ENCODE results near the gene CHPF2. TPM values are rescaled to one million over a fixed set of nuclear protein-coding genes. Genes with fewer than 3 reads are reported as not detected.
A peak's percentile ranks its signal among the peaks of the same experiment; 100 is the strongest.

CHPF2 gene, protein sequence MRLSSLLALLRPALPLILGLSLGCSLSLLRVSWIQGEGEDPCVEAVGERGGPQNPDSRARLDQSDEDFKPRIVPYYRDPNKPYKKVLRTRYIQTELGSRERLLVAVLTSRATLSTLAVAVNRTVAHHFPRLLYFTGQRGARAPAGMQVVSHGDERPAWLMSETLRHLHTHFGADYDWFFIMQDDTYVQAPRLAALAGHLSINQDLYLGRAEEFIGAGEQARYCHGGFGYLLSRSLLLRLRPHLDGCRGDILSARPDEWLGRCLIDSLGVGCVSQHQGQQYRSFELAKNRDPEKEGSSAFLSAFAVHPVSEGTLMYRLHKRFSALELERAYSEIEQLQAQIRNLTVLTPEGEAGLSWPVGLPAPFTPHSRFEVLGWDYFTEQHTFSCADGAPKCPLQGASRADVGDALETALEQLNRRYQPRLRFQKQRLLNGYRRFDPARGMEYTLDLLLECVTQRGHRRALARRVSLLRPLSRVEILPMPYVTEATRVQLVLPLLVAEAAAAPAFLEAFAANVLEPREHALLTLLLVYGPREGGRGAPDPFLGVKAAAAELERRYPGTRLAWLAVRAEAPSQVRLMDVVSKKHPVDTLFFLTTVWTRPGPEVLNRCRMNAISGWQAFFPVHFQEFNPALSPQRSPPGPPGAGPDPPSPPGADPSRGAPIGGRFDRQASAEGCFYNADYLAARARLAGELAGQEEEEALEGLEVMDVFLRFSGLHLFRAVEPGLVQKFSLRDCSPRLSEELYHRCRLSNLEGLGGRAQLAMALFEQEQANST
- 10 to 100 TPM; 11.3 to 57.9 (median 30.9) TPM for total RNA-seq

DNA sequence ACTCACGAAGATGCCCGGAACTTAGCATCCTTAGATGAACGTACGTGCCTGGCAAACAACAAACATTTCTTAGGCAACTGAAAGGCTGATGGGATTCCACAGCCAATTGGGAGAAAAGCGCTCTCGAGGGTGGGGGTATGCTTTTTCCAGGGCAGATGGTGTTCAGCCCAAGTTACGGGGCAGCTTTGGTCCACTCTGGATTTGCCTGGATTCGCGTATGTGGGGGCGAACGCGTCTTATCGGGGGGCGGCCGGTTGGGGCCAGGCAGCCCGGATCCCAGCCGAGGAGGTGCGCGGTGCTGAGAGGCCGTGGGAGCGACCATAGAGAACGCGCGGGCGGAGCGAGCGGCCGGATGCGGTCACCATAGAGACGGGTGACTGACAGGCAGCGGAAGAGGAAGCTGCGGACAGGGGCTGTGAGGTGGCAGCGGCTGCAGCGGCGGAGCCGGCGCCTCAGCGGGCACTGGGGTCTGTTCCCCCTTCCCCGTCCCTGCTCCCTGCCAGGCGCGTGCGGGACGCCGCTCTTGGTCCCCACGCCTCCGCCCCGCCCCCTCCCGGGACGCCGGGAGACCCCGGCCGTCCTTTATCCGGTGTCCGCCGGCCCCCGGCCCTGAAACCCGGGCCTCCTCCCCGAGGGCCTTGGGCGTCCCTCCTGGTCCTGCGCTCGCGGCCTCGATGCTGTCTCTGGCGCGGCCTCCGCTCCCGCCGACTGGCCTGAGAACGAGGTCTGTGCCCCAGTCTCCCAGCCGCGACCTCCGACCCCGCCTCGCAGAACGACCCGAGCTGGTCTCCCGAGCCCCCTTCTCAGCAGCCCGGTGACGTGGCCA is at the start of gene CHPF2:
Gene CHPF2 (plus strand): TSS at position 393 of the 826 bp plus-strand sequence. CDS start 1,529 bp downstream, outside the sequence.
- in situ Hi-C loops (cut with MboI; ENCODE audit: low pct_unique_long_range_greater_than_20kb in 2 of 9, low sequenced_read_pairs in 9 of 9, unreplicated experiment in 9 of 9): no loop called here

DNA sequence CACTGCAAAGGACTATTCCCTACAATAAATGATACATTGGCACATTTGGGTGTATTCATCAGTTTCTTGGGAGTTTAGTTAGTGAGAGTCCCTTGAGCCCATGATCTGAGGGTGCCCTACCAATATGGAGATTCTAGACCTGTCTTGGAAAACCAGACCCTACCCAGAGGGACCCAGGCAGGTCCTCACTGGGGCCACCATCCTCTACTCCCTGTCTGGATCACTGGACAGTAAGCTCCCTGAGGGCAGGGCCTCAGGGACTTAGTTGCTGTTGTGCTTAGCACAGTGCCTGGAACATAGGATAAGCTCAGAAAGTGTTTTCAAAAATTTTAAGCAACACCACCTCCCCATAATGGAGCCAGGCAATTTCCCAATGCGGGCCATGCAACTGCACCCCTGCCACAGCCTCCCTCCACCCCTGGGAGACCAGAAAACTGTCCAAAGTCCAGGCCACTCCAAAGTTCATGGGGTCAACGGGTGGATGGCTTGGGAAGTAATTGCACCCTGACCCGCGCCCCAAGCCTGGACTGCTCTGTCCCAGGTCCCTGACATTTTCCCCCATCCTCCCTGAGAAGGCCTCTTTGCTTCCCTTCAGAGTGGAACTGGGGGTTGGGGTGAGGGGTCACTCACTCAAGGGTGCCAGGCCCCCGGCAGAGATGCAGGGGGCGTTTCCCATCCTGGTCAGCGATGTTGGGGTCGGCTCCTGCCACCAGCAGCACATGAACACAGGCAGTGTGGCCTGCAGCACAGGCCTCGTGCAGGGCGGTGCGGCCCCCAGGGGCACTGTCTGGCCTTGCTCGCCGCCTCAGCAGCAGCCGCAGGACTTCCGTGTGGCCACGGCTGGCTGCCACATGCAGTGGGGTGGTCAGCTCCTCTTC is 46.3 kb upstream of the CHPF2 start:
- Histone ChIP-seq H3K27ac (no peak overlapping the region), H3K4me3 (no peak overlapping the region), H3K4me1 (replicated peaks in 1 of 2) (no peaks in the 10 kb centered on the region)
- no peak for ATAC-seq (replicated peaks in 6 of 8)
- 80 to 100% methylated on average over 2 of the region's 16 CpGs; no CpG with 5 or more reads in 8 of the 10 experiments for WGBS, 10 experiments
- in situ Hi-C loops (cut with MboI; ENCODE audit: low pct_unique_long_range_greater_than_20kb in 2 of 9, low sequenced_read_pairs in 9 of 9, unreplicated experiment in 9 of 9): no loop called here

More for the DNA sequence above, at the start of gene CHPF2:
- peak; percentile 84 to 92 (median 88) for ATAC-seq (replicated peaks in 6 of 8)
- WGBS, 10 experiments: 0 to 26% (median 1%) methylated on average over 2 to 14 of the region's 79 CpGs; no CpG with 5 or more reads in 2 of the 10 experiments
- Histone ChIP-seq H3K4me1 (replicated peaks in 1 of 2) (peaks cover 14 to 19% of the 10 kb centered on the region in 2 donors), H3K27ac (peak within 1 kb of the TSS; percentile 94 to 98), H3K4me3 (peak within 1 kb of the TSS; percentile 75 to 99 (median 95))

DNA sequence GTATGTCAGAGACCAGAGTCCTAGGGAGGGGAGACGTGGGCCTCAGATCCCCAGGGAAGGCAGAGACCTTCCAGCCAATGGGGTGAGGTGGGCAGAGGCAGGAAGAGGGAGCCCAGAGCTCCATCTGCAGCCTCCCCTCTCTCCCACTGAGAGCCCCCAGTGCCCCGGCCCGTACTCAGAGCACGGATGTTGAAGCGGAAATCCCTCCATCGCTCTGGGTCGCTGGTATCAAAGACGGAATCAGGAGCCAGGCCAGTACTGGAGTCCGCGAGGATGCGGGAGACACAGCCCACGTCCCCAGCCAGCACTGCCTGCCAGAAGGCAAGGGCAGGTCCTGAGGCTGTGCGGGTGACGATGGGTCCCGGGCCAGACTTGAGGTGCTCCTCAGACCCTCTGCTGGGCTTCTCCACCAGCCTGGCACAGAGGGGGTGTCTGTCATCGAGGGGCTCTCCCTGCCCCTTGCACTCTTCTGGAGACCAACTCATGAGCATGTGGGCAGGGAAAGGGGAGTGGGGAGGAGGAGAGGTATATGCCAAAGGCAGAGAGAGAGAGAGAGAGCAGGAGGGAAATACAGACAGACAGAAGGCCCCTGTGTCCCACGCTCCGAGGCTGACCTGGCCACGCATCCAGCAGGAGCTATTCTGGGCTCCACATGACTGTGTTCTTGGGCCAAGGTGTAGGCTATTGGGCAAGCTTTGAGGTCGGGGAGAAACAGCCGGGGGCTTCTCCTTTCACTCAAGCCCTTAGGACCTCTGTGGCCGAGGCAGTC is 45.5 kb upstream of the CHPF2 start, which contains the start of gene ASB10:
Gene ASB10 (minus strand): TSS at position 611 of the 769 bp plus-strand sequence. CDS start 120 bp downstream, at position 491.
- Histone ChIP-seq H3K27ac (no peak within 1 kb of the TSS), H3K4me3 (no peak within 1 kb of the TSS), H3K4me1 (replicated peaks in 1 of 2) (no peaks in the 10 kb centered on the region)
- in situ Hi-C loops (cut with MboI; ENCODE audit: low pct_unique_long_range_greater_than_20kb in 2 of 9, low sequenced_read_pairs in 9 of 9, unreplicated experiment in 9 of 9): no loop called here
- WGBS, 10 experiments: 47 to 100% (median 91%) methylated on average over 1 to 11 of the region's 22 CpGs; no CpG with 5 or more reads in 3 of the 10 experiments
- ATAC-seq (replicated peaks in 6 of 8): no peak

DNA sequence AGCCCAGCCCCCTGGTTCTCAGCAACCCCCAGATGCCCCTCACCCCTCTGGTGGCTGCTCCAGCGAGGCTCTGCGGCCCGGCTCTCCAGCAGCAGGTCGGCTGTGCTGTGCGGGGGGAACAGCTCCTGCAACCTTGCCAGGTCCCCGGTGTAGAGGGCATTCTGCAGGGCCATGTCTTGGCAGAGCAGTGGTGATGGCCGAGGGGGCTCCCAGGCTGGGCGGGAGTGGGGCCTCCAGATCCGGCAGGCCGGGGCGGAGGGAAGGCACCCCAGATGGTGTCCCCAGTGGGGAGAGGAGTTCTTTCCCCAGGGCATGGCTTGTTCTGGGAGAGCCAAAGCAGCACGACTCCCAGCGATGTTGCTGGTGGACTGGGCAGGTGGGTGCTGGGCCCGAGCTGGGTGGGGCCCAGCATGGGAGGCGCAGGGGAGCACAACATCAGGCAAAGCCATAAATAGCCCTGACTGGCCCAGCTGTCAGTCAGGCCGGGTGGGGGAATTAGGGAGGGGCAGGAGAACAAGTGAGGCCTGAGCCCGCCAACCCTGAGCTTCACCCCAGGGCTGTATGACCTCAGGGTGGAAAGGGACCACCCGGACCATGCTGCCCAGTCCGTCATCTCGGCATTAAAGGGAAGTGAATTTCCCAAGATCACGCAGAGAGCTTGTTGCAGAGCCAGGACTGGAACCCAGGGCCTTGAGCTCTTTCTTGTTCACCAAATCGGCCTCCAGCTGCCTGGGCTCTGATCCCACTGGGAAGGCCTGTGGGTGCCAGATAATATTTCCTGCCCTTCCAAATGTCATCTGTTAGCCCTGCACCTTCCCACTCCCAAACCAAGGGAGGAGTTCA is 44.7 kb upstream of the CHPF2 start:
- no peak overlapping the region for H3K4me3 ChIP-seq
- peak in 1 of 8 experiments; percentile 17 for ATAC-seq (replicated peaks in 6 of 8)
- no peak overlapping the region for H3K27ac ChIP-seq
- 50 to 80% (median 79%) methylated on average over 1 to 7 of the region's 22 CpGs; no CpG with 5 or more reads in 6 of the 10 experiments for WGBS, 10 experiments
- in situ Hi-C loops (cut with MboI; ENCODE audit: low pct_unique_long_range_greater_than_20kb in 2 of 9, low sequenced_read_pairs in 9 of 9, unreplicated experiment in 9 of 9): no loop called here
- no peaks in the 10 kb centered on the region for H3K4me1 ChIP-seq (replicated peaks in 1 of 2)

DNA sequence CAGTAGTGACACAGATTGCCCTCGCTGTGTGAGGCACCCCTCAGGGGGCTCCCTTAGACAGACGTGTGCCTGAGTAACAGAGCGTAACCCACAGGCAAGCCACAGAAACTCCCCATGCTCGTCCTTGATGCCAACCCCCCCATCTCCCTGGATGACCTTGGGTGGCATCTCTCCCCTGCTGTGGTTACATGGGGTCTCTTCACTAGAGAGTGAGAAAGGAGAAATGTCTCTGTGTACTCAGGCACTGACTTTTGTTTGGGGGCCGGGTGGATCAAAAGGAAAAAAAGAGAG is 44.1 kb upstream of the CHPF2 start:
- Histone ChIP-seq H3K4me3 (no peak overlapping the region), H3K27ac (no peak overlapping the region), H3K4me1 (replicated peaks in 1 of 2) (no peaks in the 10 kb centered on the region)
- 0 to 60% (median 20%) methylated on average over 1 to 4 of the region's 5 CpGs; no CpG with 5 or more reads in 5 of the 10 experiments for WGBS, 10 experiments
- ATAC-seq (replicated peaks in 6 of 8): no peak
- in situ Hi-C loops (cut with MboI; ENCODE audit: low pct_unique_long_range_greater_than_20kb in 2 of 9, low sequenced_read_pairs in 9 of 9, unreplicated experiment in 9 of 9): no loop called here

DNA sequence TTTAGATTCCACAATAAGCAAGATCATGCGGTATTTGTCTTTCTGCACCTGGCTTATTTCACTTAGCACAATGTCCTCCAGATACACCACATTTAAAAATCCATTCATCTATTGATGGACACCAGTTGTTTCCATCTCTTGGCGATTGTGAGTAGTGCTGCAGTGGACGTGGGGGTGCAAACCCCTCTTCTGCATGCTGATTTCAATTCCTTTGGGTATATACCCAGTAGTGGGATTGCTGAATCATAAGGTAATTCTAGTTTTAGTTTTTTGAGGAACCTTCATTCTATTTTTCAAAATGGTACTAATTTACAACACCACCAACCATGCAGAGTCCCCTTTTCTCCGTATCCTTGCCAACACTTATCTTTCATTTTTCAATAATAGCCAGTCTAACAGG is 43.2 kb upstream of the CHPF2 start:
- no peak overlapping the region for H3K4me3 ChIP-seq
- no peak for ATAC-seq (replicated peaks in 6 of 8)
- 25 to 92% (median 66%) methylated on average over 1 to 4 of the region's 4 CpGs for WGBS, 10 experiments
- H3K4me1 ChIP-seq (replicated peaks in 1 of 2): no peaks in the 10 kb centered on the region
- no peak overlapping the region for H3K27ac ChIP-seq
- in situ Hi-C loops (cut with MboI; ENCODE audit: low pct_unique_long_range_greater_than_20kb in 2 of 9, low sequenced_read_pairs in 9 of 9, unreplicated experiment in 9 of 9): no loop called here

DNA sequence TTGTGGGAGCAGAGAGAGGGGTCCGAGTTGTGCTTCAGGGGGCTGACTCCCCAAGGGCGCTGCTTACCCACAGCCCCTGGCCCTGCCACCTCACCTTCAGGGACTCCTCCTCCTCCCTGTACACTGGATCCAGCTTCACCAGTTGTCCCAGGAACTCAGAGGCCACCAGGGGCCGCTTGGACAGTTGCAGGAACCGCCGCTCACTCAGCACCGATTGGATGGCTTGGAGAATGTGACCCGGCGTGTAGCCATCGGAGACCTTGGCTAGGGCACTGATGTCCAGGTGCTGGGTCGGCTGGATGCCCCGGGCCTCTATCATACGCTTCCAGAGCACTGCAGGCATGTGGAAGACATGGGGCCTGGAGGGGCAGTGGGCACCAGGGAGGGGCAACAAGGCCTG is 40.7 kb upstream of the CHPF2 start:
- no peak overlapping the region for H3K27ac ChIP-seq
- whole genome bisulfite sequencing, 10 experiments: 60 to 83% (median 74%) methylated on average over 1 to 7 of the region's 12 CpGs; no CpG with 5 or more reads in 5 of the 10 experiments

DNA sequence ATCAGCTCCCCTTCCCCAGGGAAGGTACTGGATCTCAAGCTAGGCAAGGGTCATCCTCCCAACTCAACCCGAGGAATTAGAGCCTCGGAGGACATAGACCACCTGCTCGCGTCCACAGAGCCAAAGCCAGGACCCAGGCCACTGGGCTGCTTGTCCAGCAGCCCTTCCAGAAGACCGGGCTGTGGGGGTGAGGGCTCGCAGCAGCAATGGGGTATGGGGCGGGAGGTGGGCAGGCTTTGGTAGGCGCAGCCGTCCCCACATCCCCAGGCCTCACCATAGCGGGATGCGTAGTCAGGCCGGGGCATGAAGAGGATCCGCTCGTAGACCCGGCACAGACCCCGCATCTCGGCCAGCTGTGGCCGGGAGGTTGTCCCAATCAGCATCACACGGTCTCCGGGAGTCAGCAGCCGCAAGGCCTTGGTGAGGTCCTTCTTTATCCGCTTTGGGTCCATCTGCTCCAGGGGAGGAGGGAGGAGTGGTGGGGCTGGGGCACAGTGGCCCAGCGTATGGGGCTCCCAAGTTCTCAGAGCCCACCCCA is 40.2 kb upstream of the CHPF2 start:
- in situ Hi-C loops (cut with MboI; ENCODE audit: low pct_unique_long_range_greater_than_20kb in 2 of 9, low sequenced_read_pairs in 9 of 9, unreplicated experiment in 9 of 9): no loop called here
- no peak for ATAC-seq (replicated peaks in 6 of 8)
- WGBS, 10 experiments: 93% methylated on average over 6 of the region's 23 CpGs; no CpG with 5 or more reads in 9 of the 10 experiments
- H3K27ac ChIP-seq: no peak overlapping the region
- no peak overlapping the region for H3K4me3 ChIP-seq
- H3K4me1 ChIP-seq (replicated peaks in 1 of 2): no peaks in the 10 kb centered on the region

More for the DNA sequence above, 40.7 kb upstream of the CHPF2 start:
- Histone ChIP-seq H3K4me1 (replicated peaks in 1 of 2) (no peaks in the 10 kb centered on the region), H3K4me3 (no peak overlapping the region)
- in situ Hi-C loops (cut with MboI; ENCODE audit: low pct_unique_long_range_greater_than_20kb in 2 of 9, low sequenced_read_pairs in 9 of 9, unreplicated experiment in 9 of 9): no loop called here
- ATAC-seq (replicated peaks in 6 of 8): no peak

DNA sequence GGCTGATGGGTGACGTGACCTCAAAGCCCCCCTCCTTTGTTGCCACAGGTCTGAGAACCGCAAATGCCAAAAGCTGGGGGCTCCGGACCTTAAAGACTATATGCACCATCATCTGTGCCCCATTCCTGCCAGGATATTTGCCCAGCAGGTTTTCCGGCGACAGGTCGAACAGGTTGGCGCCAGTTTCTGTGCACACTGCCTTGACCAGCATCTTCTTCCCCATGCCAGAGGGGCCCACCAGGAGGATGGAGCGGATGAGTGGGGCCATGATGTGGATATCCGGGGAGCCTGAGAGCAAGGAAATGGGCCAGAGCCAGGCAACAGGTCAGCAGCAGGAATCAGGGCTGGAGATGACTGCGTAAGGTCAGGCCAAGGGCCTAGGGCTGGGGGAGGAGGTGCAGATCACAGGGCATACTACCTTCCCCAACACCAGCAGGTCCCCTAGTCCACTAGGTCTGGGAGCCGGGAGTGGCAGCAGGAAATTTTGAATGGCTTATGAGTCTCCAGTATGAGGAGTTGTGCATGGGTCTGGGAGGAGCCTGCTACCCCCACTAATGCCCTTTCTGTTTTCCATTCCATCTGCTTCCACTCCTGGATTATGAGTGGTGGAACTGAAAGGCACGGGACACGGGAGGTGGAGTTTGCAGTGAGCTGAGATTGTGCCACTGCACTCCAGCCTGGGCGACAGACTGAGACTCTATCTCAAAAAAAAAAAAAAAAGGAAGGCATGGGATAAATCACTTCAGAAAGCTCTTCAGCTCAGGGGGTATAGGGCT is 38.9 kb upstream of the CHPF2 start:
- Histone ChIP-seq H3K4me1 (replicated peaks in 1 of 2) (no peaks in the 10 kb centered on the region), H3K4me3 (no peak overlapping the region), H3K27ac (no peak overlapping the region)
- in situ Hi-C loops (cut with MboI; ENCODE audit: low pct_unique_long_range_greater_than_20kb in 2 of 9, low sequenced_read_pairs in 9 of 9, unreplicated experiment in 9 of 9): no loop called here
- ATAC-seq (replicated peaks in 6 of 8): peak in 3 of 8 experiments; percentile 36 to 60 (median 58)
- WGBS, 10 experiments: 0 to 88% (median 80%) methylated on average over 1 to 11 of the region's 14 CpGs; no CpG with 5 or more reads in 5 of the 10 experiments

DNA sequence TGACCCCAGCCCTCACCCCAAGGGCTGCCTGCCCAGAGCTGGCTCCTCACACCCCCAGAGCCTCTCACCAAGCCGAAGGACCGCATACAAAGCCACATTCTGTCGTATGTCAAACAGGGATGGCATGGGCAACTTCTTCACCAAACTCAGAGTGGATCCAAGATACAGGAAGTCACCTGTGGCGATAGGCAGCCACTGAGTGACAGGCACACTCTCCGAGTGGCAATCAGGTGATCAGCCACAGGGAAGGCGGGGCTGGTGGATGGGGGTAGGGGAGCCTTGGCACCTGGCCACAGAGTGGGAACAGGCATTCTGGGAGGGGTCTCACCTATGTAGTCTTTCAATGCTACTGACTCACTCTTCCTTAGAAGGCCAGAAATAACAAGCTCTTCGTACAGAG is 38.1 kb upstream of the CHPF2 start:
- Histone ChIP-seq H3K4me1 (replicated peaks in 1 of 2) (peaks cover 0 to 7% of the 10 kb centered on the region in 2 donors), H3K4me3 (no peak overlapping the region), H3K27ac (no peak overlapping the region)
- in situ Hi-C loops (cut with MboI; ENCODE audit: low pct_unique_long_range_greater_than_20kb in 2 of 9, low sequenced_read_pairs in 9 of 9, unreplicated experiment in 9 of 9): no loop called here
- 60 to 70% (median 63%) methylated on average over 1 to 2 of the region's 7 CpGs; no CpG with 5 or more reads in 6 of the 10 experiments for WGBS, 10 experiments
- no peak for ATAC-seq (replicated peaks in 6 of 8)
